ENCODE data around the gene TCF12.

Gene TCF12

GRCh38 chr15:56984681-56985481 lies 66.4 kb downstream of the TCF12 start:
- Histone ChIP-seq H3K27me3 (replicated peaks; ENCODE audit: control insufficient read depth, insufficient read depth, low read length, poor library complexity, severe bottlenecking) (no peaks in the 10 kb centered on the region), H3K27ac (ENCODE audit: insufficient read depth, low read length, poor library complexity, severe bottlenecking) (no peak overlapping the region), H3K36me3 (ENCODE audit: control insufficient read depth, insufficient read depth, low read length) (no peaks in the 10 kb centered on the region), H3K4me1 (ENCODE audit: control insufficient read depth, insufficient read depth, low read length, poor library complexity, severe bottlenecking) (no peaks in the 10 kb centered on the region), H3K4me3 (ENCODE audit: insufficient read depth, low read depth, low read length, poor library complexity, severe bottlenecking) (no peak overlapping the region), H3K9me3 (ENCODE audit: control insufficient read depth, low read length) (no peaks in the 10 kb centered on the region)
- DNase-seq: no peak

DNA sequence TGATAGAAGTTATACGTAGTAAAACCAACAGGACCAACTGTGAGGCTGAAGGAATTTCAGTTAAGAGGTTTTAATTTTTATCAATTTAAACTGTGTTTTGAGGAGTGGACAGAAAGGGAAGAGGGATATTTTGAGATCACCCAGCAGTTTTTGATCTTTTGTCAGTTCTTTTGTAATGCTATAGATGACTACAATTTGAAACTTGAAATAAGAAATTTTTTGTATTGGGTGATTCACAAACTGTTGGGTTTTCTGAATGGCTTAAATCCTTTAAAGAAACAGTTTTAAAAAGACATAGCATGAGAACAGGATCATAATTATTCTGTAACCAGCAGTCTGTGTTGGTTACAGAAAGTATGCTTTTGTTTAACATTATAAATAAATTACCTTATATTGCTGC lies 67.4 kb downstream of the TCF12 start:
- Histone ChIP-seq H3K4me3 (ENCODE audit: insufficient read depth, low read depth, low read length, poor library complexity, severe bottlenecking) (no peak overlapping the region), H3K27me3 (replicated peaks; ENCODE audit: control insufficient read depth, insufficient read depth, low read length, poor library complexity, severe bottlenecking) (no peaks in the 10 kb centered on the region), H3K36me3 (ENCODE audit: control insufficient read depth, insufficient read depth, low read length) (no peaks in the 10 kb centered on the region), H3K4me1 (ENCODE audit: control insufficient read depth, insufficient read depth, low read length, poor library complexity, severe bottlenecking) (no peaks in the 10 kb centered on the region), H3K9me3 (ENCODE audit: control insufficient read depth, low read length) (no peaks in the 10 kb centered on the region), H3K27ac (ENCODE audit: insufficient read depth, low read length, poor library complexity, severe bottlenecking) (no peak overlapping the region)
- no peak for DNase-seq

DNA sequence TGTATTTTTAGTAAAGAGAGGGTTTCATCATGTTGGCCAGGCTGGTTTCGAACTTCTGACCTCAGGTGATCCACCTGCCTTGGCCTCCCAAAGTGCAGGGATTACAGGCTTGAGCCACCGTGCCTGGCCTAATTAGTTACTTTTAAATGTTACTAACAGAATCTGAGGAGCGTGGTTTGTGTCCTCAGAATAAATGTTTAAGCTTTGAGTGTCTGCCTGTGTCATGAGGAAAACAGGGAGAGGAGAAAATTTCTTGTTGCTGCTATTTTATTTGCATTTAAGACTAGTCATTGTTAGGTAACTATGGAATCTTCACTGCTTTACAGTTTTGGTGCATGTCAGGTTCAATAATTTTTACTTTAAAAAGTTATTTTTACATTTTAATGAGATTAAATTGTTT lies 68.8 kb downstream of the TCF12 start:
- Histone ChIP-seq H3K36me3 (ENCODE audit: control insufficient read depth, insufficient read depth, low read length) (no peaks in the 10 kb centered on the region), H3K4me3 (ENCODE audit: insufficient read depth, low read depth, low read length, poor library complexity, severe bottlenecking) (no peak overlapping the region), H3K4me1 (ENCODE audit: control insufficient read depth, insufficient read depth, low read length, poor library complexity, severe bottlenecking) (no peaks in the 10 kb centered on the region), H3K27ac (ENCODE audit: insufficient read depth, low read length, poor library complexity, severe bottlenecking) (no peak overlapping the region), H3K9me3 (ENCODE audit: control insufficient read depth, low read length) (no peaks in the 10 kb centered on the region), H3K27me3 (replicated peaks; ENCODE audit: control insufficient read depth, insufficient read depth, low read length, poor library complexity, severe bottlenecking) (no peaks in the 10 kb centered on the region)
- no peak for DNase-seq

DNA sequence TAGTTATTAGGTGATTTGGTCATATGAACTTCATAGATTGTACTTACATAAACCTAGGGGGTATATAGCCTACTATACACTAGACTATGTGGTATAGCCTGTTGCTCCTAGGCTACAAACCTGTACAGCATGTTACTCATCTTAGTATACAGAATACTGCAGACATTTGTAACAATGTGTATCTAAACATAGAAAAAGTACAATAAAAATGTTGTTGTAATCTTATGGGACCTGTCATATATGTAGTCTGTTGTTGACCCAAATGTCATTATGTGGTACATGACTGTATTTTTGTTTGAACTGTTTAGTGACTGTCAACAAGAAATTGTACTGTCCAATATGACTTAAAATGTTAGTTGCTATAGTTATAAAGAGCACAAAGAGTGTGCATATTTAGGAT lies 69.8 kb downstream of the TCF12 start:
- H3K27ac ChIP-seq (ENCODE audit: insufficient read depth, low read length, poor library complexity, severe bottlenecking): no peak overlapping the region
- H3K4me1 ChIP-seq (ENCODE audit: control insufficient read depth, insufficient read depth, low read length, poor library complexity, severe bottlenecking): no peaks in the 10 kb centered on the region
- peaks cover 3% of the 10 kb centered on the region for H3K36me3 ChIP-seq (ENCODE audit: control insufficient read depth, insufficient read depth, low read length)
- H3K4me3 ChIP-seq (ENCODE audit: insufficient read depth, low read depth, low read length, poor library complexity, severe bottlenecking): no peak overlapping the region
- H3K9me3 ChIP-seq (ENCODE audit: control insufficient read depth, low read length): no peaks in the 10 kb centered on the region
- H3K27me3 ChIP-seq (replicated peaks; ENCODE audit: control insufficient read depth, insufficient read depth, low read length, poor library complexity, severe bottlenecking): no peaks in the 10 kb centered on the region
- no peak for DNase-seq

GRCh38 chr15:56989411-56989924 lies 71.0 kb downstream of the TCF12 start:
- Histone ChIP-seq H3K4me1 (ENCODE audit: control insufficient read depth, insufficient read depth, low read length, poor library complexity, severe bottlenecking) (no peaks in the 10 kb centered on the region), H3K9me3 (ENCODE audit: control insufficient read depth, low read length) (no peaks in the 10 kb centered on the region)

GRCh38 chr15:56991017-56991416 lies 72.6 kb downstream of the TCF12 start:
- Histone ChIP-seq H3K4me3 (ENCODE audit: insufficient read depth, low read depth, low read length, poor library complexity, severe bottlenecking) (no peak overlapping the region), H3K9me3 (ENCODE audit: control insufficient read depth, low read length) (no peaks in the 10 kb centered on the region), H3K4me1 (ENCODE audit: control insufficient read depth, insufficient read depth, low read length, poor library complexity, severe bottlenecking) (no peaks in the 10 kb centered on the region), H3K36me3 (ENCODE audit: control insufficient read depth, insufficient read depth, low read length) (peaks cover 8% of the 10 kb centered on the region), H3K27me3 (replicated peaks; ENCODE audit: control insufficient read depth, insufficient read depth, low read length, poor library complexity, severe bottlenecking) (no peaks in the 10 kb centered on the region), H3K27ac (ENCODE audit: insufficient read depth, low read length, poor library complexity, severe bottlenecking) (no peak overlapping the region)
- no peak for DNase-seq

More at GRCh38 chr15:56989411-56989924, 71.0 kb downstream of the TCF12 start:
- Histone ChIP-seq H3K36me3 (ENCODE audit: control insufficient read depth, insufficient read depth, low read length) (peaks cover 8% of the 10 kb centered on the region), H3K27me3 (replicated peaks; ENCODE audit: control insufficient read depth, insufficient read depth, low read length, poor library complexity, severe bottlenecking) (no peaks in the 10 kb centered on the region), H3K4me3 (ENCODE audit: insufficient read depth, low read depth, low read length, poor library complexity, severe bottlenecking) (no peak overlapping the region), H3K27ac (ENCODE audit: insufficient read depth, low read length, poor library complexity, severe bottlenecking) (no peak overlapping the region)
- no peak for DNase-seq

DNA sequence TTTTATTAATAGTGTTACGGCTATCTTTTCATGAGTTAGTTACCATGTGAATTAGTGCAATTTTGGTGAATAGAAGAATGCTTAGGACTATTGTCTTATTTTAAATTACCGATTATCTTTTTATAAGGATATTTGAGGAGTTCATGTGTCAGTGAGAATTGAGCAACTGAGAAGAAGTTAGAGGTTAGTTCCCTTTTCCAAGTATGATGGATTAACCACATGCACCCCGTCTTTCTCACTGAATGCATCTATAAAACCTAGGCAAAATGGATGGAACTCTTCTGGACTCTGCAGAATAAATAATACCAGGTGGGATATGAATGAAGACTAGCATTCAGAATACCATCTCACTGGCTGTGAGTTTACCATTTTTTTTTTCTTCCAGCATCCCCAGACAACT lies 74.3 kb downstream of the TCF12 start:
- no peaks in the 10 kb centered on the region for H3K27me3 ChIP-seq (replicated peaks; ENCODE audit: control insufficient read depth, insufficient read depth, low read length, poor library complexity, severe bottlenecking)
- H3K4me3 ChIP-seq (ENCODE audit: insufficient read depth, low read depth, low read length, poor library complexity, severe bottlenecking): no peak overlapping the region
- H3K9me3 ChIP-seq (ENCODE audit: control insufficient read depth, low read length): no peaks in the 10 kb centered on the region
- H3K27ac ChIP-seq (ENCODE audit: insufficient read depth, low read length, poor library complexity, severe bottlenecking): no peak overlapping the region
- H3K4me1 ChIP-seq (ENCODE audit: control insufficient read depth, insufficient read depth, low read length, poor library complexity, severe bottlenecking): no peaks in the 10 kb centered on the region
- DNase-seq: no peak
- H3K36me3 ChIP-seq (ENCODE audit: control insufficient read depth, insufficient read depth, low read length): peaks cover 8% of the 10 kb centered on the region

DNA sequence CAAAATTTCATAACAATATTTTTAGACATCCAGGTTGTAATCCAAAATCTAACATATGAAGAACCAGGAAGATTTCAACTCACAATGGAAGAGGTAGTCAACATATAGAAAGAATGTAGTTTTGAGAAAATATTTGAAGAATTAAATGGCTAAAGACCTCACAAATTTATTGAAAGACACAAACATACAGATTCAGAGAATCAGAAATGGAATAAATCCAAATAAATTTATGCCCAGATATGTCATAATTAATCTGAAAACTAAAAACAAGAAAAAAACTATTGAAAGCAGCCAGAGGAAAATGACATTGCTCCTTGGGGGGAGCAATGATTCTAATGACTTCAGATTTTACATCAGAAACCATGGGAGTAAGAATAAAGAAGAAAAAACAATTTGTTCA lies 75.8 kb downstream of the TCF12 start:
- Histone ChIP-seq H3K4me3 (ENCODE audit: insufficient read depth, low read depth, low read length, poor library complexity, severe bottlenecking) (no peak overlapping the region), H3K9me3 (ENCODE audit: control insufficient read depth, low read length) (no peaks in the 10 kb centered on the region), H3K4me1 (ENCODE audit: control insufficient read depth, insufficient read depth, low read length, poor library complexity, severe bottlenecking) (no peaks in the 10 kb centered on the region), H3K27me3 (replicated peaks; ENCODE audit: control insufficient read depth, insufficient read depth, low read length, poor library complexity, severe bottlenecking) (no peaks in the 10 kb centered on the region), H3K27ac (ENCODE audit: insufficient read depth, low read length, poor library complexity, severe bottlenecking) (no peak overlapping the region), H3K36me3 (ENCODE audit: control insufficient read depth, insufficient read depth, low read length) (peaks cover 8% of the 10 kb centered on the region)
- no peak for DNase-seq

DNA sequence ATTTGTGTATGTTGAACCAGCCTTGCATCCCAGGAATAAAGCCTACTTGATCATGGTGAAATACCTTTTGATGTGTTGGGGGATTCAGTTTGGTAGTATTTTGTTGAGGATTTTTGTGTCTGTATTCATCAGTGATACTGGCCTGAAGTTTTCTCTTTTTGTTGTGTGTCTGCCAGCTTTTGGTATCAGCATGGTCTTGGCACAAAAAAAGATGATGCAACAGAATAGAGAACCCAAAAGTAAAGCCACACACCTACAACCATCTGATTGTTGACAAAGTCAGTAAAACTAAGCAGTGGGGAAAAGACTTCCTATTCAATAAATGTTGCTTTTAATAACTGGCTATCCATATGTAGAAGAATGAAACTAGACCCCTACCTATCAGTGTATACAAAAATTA lies 77.6 kb downstream of the TCF12 start:
- no peaks in the 10 kb centered on the region for H3K4me1 ChIP-seq (ENCODE audit: control insufficient read depth, insufficient read depth, low read length, poor library complexity, severe bottlenecking)
- no peaks in the 10 kb centered on the region for H3K9me3 ChIP-seq (ENCODE audit: control insufficient read depth, low read length)
- peaks cover 8% of the 10 kb centered on the region for H3K36me3 ChIP-seq (ENCODE audit: control insufficient read depth, insufficient read depth, low read length)
- no peak overlapping the region for H3K27ac ChIP-seq (ENCODE audit: insufficient read depth, low read length, poor library complexity, severe bottlenecking)
- no peaks in the 10 kb centered on the region for H3K27me3 ChIP-seq (replicated peaks; ENCODE audit: control insufficient read depth, insufficient read depth, low read length, poor library complexity, severe bottlenecking)
- H3K4me3 ChIP-seq (ENCODE audit: insufficient read depth, low read depth, low read length, poor library complexity, severe bottlenecking): no peak overlapping the region
- no peak for DNase-seq

GRCh38 chr15:56996746-56997470 lies 78.5 kb downstream of the TCF12 start:
- no peaks in the 10 kb centered on the region for H3K27me3 ChIP-seq (replicated peaks; ENCODE audit: control insufficient read depth, insufficient read depth, low read length, poor library complexity, severe bottlenecking)
- H3K4me3 ChIP-seq (ENCODE audit: insufficient read depth, low read depth, low read length, poor library complexity, severe bottlenecking): no peak overlapping the region
- no peaks in the 10 kb centered on the region for H3K9me3 ChIP-seq (ENCODE audit: control insufficient read depth, low read length)
- peaks cover 8% of the 10 kb centered on the region for H3K36me3 ChIP-seq (ENCODE audit: control insufficient read depth, insufficient read depth, low read length)
- H3K4me1 ChIP-seq (ENCODE audit: control insufficient read depth, insufficient read depth, low read length, poor library complexity, severe bottlenecking): no peaks in the 10 kb centered on the region
- DNase-seq: no peak
- H3K27ac ChIP-seq (ENCODE audit: insufficient read depth, low read length, poor library complexity, severe bottlenecking): no peak overlapping the region
